Ovary (tissue), 3 donors: ENCODE results near the gene ZNF341.

Experiments used
- EP300 ChIP-seq: sonication (generic); formaldehyde crosslinking; IDR thresholded peaks from one replicate; pipeline ENCODE4 v1.6.1; 2017; ENCODE audit warnings: antibody characterized with exemption
- TF ChIP-seq, protein P1 (sequence below), 3 donors: fragments of 450-650 bp in 2 of 3; fragments of 200-600 bp in 1 of 3; IDR thresholded peaks; one replicate each; pipeline versions ENCODE4 v1.5.1 to v1.8.0; 2016 to 2022; ENCODE audit warnings: antibody characterized with exemption in 3 of 3, mild to moderate bottlenecking in 1 of 3
- donor health status: DM: no; HTN: no; CAD: no.

DNA sequence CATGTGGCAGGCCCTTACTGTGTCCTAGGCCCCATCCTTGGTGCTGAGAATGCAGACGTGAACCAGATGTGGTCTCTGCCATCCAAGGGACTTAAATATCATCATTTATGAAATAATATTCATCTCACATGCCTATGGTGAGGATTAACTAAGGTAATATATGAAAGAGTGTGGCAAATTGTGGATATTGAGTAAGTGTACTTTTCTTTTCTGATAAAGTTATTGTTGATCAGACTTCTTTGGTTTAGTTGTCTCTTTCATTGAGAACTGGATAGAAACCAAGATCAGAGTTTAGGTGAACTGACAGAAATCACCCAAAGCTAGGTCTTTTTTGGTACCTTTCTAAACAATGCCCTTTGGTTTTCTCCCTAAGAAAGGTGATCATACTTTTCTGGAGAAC is 84.4 kb downstream of the ZNF341 start:
- TF ChIP-seq, protein P1, sequence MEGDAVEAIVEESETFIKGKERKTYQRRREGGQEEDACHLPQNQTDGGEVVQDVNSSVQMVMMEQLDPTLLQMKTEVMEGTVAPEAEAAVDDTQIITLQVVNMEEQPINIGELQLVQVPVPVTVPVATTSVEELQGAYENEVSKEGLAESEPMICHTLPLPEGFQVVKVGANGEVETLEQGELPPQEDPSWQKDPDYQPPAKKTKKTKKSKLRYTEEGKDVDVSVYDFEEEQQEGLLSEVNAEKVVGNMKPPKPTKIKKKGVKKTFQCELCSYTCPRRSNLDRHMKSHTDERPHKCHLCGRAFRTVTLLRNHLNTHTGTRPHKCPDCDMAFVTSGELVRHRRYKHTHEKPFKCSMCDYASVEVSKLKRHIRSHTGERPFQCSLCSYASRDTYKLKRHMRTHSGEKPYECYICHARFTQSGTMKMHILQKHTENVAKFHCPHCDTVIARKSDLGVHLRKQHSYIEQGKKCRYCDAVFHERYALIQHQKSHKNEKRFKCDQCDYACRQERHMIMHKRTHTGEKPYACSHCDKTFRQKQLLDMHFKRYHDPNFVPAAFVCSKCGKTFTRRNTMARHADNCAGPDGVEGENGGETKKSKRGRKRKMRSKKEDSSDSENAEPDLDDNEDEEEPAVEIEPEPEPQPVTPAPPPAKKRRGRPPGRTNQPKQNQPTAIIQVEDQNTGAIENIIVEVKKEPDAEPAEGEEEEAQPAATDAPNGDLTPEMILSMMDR (IDR thresholded peaks at IDR 0.05) = no peak
- TF ChIP-seq EP300 = no peak
